HEK293 (cell line): Measurements from ENCODE around the gene PDE1C.

ENCODE experiments used
- CTCF ChIA-PET: fragments of 350-600 bp; formaldehyde crosslinking; extraction: SDS; loops from one replicate; lab custom pipeline; 2021; ENCODE audit warnings: antibody characterized with exemption; lab: Yijun Ruan, JAX
- POLR2A ChIA-PET: fragments of 300-600 bp; formaldehyde crosslinking; extraction: SDS; loops from one replicate; lab custom pipeline; 2020; ENCODE audit warnings: antibody characterized with exemption, inconsistent platforms; lab: Yijun Ruan, JAX
- H3K27ac ChIP-seq: fragments of 200-500 bp; sonication (Bioruptor generic); 2 replicates; pipeline ENCODE4 v1.5.1; 2014; ENCODE audit warnings: low read depth, low read length, control low read depth, inconsistent platforms; ENCODE audit errors: extremely low read depth
- H3K36me3 ChIP-seq, 2 experiments: fragments of 200-500 bp in 1 of 2; sonication (Bioruptor generic) in 1 of 2; 1 replicate in 1 of 2; 2 replicates in 1 of 2; pipeline ENCODE4 v1.5.1; 2014 to 2017; ENCODE audit warnings: inconsistent platforms in 2 of 2, low read length in 2 of 2; ENCODE audit not compliant: control insufficient read depth in 2 of 2, insufficient read depth in 1 of 2
- H3K4me1 ChIP-seq: fragments of 200-500 bp; sonication (Bioruptor generic); 2 replicates; pipeline ENCODE4 v1.5.1; 2014; ENCODE audit warnings: mild to moderate bottlenecking, low read length, inconsistent platforms; ENCODE audit not compliant: control insufficient read depth, insufficient read depth
- H3K4me3 ChIP-seq: 2 replicates; pipeline ENCODE4 v1.5.1; 2011; ENCODE audit warnings: low read depth, mild to moderate bottlenecking, control low read depth, low read length, moderate library complexity
- H3K9me3 ChIP-seq: fragments of 200-500 bp; sonication (Bioruptor generic); 2 replicates; pipeline ENCODE4 v1.5.1; 2014; ENCODE audit warnings: low read depth, low read length, inconsistent platforms; ENCODE audit not compliant: control insufficient read depth, insufficient read depth
- KLF10 ChIP-seq: fragments of 450-650 bp; IDR thresholded peaks from 2 replicates; pipeline ENCODE4 v1.5.1; 2018; ENCODE audit warnings: missing biosample characterization, mild to moderate bottlenecking, missing genetic modification characterization
- REST ChIP-seq: fragments of 450-650 bp; formaldehyde crosslinking; IDR thresholded peaks from 2 replicates; pipeline ENCODE4 v1.5.1; 2016; ENCODE audit warnings: missing biosample characterization, missing genetic modification characterization
- SETDB1 ChIP-seq: IDR thresholded peaks from one replicate; pipeline ENCODE4 v1.6.1; 2017; ENCODE audit warnings: mild to moderate bottlenecking, low read length, moderate library complexity, mixed read lengths; ENCODE audit not compliant: insufficient read length
- SP7 ChIP-seq: fragments of 450-650 bp; formaldehyde crosslinking; IDR thresholded peaks from 2 replicates; pipeline ENCODE4 v1.5.1; 2016; ENCODE audit warnings: missing biosample characterization, missing genetic modification characterization
- ZBTB11 ChIP-seq: fragments of 450-650 bp; formaldehyde crosslinking; conservative IDR thresholded peaks from 2 replicates; pipeline ENCODE4 v1.5.1; 2016; ENCODE audit warnings: low read depth, missing biosample characterization, missing genetic modification characterization
- ZNF155 ChIP-seq: fragments of 450-650 bp; formaldehyde crosslinking; IDR thresholded peaks from 2 replicates; pipeline ENCODE4 v1.5.1; 2016; ENCODE audit warnings: missing biosample characterization, missing genetic modification characterization
- ZNF157 ChIP-seq: fragments of 450-650 bp; formaldehyde crosslinking; IDR thresholded peaks from 2 replicates; pipeline ENCODE4 v1.5.1; 2016; ENCODE audit warnings: missing biosample characterization, missing genetic modification characterization
- ZNF184 ChIP-seq: fragments of 450-650 bp; IDR thresholded peaks from 2 replicates; pipeline ENCODE4 v1.5.1; 2018; ENCODE audit warnings: missing biosample characterization, mild to moderate bottlenecking, missing genetic modification characterization
- ZNF221 ChIP-seq: fragments of 450-650 bp; formaldehyde crosslinking; IDR thresholded peaks from 2 replicates; pipeline ENCODE4 v1.5.1; 2017; ENCODE audit warnings: missing biosample characterization, missing genetic modification characterization, borderline replicate concordance
- ZNF274 ChIP-seq, 2 experiments: fragments of 200-500 bp in 1 of 2; fragments of 450-650 bp in 1 of 2; sonication (Bioruptor generic) in 1 of 2; formaldehyde crosslinking in 1 of 2; IDR thresholded peaks; 2 replicates each; pipeline versions ENCODE4 v1.5.1 to v1.6.1; 2014 to 2016; ENCODE audit warnings: borderline replicate concordance in 1 of 2, inconsistent platforms in 1 of 2, low read length in 1 of 2, missing biosample characterization in 1 of 2, missing genetic modification characterization in 1 of 2
- ZNF394 ChIP-seq: fragments of 450-650 bp; formaldehyde crosslinking; IDR thresholded peaks from 2 replicates; pipeline ENCODE4 v1.5.1; 2016; ENCODE audit warnings: missing biosample characterization, missing genetic modification characterization, mild to moderate bottlenecking, moderate library complexity, borderline replicate concordance
- ZNF416 ChIP-seq: fragments of 450-650 bp; formaldehyde crosslinking; IDR thresholded peaks from 2 replicates; pipeline ENCODE4 v1.5.1; 2016; ENCODE audit warnings: missing biosample characterization, missing genetic modification characterization
- ZNF426 ChIP-seq: fragments of 450-650 bp; formaldehyde crosslinking; IDR thresholded peaks from 2 replicates; pipeline ENCODE4 v1.5.1; 2017; ENCODE audit warnings: missing biosample characterization, missing genetic modification characterization, mild to moderate bottlenecking, inconsistent platforms, moderate library complexity
- ZNF514 ChIP-seq: fragments of 450-650 bp; formaldehyde crosslinking; IDR thresholded peaks from 2 replicates; pipeline ENCODE4 v1.5.1; 2016; ENCODE audit warnings: missing biosample characterization, missing genetic modification characterization
- ZNF600 ChIP-seq: fragments of 450-650 bp; formaldehyde crosslinking; IDR thresholded peaks from 2 replicates; pipeline ENCODE4 v1.5.1; 2016; ENCODE audit warnings: missing biosample characterization, missing genetic modification characterization
- ZNF639 ChIP-seq: fragments of 450-650 bp; formaldehyde crosslinking; IDR thresholded peaks from 2 replicates; pipeline ENCODE4 v1.5.1; 2016; ENCODE audit warnings: missing biosample characterization, missing genetic modification characterization
- ZNF692 ChIP-seq: fragments of 450-650 bp; formaldehyde crosslinking; IDR thresholded peaks from 2 replicates; pipeline ENCODE4 v1.5.1; 2016; ENCODE audit warnings: missing biosample characterization, missing genetic modification characterization
- ZNF76 ChIP-seq: fragments of 450-650 bp; formaldehyde crosslinking; IDR thresholded peaks from 2 replicates; pipeline ENCODE4; 2016; ENCODE audit warnings: low read depth, missing biosample characterization, missing genetic modification characterization, borderline replicate concordance
- TF ChIP-seq, protein P1 (sequence below): fragments of 450-650 bp; formaldehyde crosslinking; IDR thresholded peaks from 2 replicates; pipeline ENCODE4 v1.5.1; 2017; ENCODE audit warnings: missing biosample characterization, missing genetic modification characterization

Gene PDE1C

DNA sequence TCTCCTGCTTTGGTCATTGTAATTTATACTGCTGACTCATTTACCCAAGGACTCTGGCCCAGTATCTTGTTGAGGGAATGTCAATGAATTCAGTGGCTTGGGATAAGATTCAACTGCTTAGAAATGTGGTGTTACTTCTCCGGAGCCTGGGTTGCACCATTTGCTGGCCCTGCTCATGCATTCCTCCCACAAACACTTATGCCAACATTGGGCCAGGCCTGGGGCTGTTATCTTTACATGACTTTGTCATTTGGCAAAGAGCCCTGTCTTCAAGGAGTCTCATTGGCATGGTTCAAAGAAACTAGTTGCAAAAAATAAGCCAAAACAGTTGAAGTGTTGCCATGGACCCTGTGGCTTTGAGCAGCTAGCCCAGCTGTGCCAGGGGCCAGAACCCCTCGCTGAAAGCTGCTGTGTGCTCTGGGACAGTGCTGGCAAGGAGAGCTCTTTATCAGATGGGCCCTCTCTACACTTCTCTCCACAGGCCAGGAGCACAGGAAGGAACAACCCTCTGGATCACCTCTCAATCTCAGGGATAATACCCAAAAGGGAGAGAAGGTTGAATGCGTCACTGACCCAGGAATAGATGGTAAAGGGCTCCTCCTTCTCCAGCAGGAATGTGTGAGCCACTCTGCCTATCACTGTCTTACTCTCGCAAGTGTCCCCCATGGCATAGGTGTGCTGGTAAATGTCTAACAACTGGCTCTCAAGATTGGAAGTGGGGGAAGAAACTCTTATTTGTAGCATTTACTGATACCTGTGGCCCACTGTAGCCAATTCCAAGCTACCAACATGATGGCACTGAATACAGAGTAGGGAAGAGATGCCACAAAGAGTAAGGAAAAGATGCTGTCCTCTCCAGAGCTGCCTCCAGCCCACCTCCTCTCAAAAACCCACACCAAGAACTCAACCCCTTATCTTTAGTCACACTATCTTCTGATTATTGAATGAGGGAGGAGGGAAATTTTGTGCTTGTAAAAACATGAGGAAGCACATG, 23.5 kb upstream of the PDE1C start:
- Histone ChIP-seq H3K27ac (no peak overlapping the region), H3K4me1 (no peaks in the 10 kb centered on the region), H3K36me3 (no peaks in the 10 kb centered on the region)
- CTCF ChIA-PET, result interaction anchor here (0.6 kb wide), 1 partner anchor 67 kb away, joined by 3 read pairs; no protein-coding TSS in a partner anchor
- TF ChIP-seq SETDB1 (no peak), ZBTB11 (tag by site-specific recombination) (no peak), ZNF157 (no peak)
- TF ChIP-seq, all 188 proteins: peak for 0
- Histone ChIP-seq H3K9me3 (no peaks in the 10 kb centered on the region), H3K4me3 (no peak overlapping the region)
- POLR2A ChIA-PET, result no interaction called here

GRCh38 chr7:32092346-32092745, 22.1 kb upstream of the PDE1C start:
- POLR2A ChIA-PET, result no interaction called here
- H3K4me3 ChIP-seq, result no peak overlapping the region
- no peak overlapping the region for H3K27ac ChIP-seq
- H3K36me3 ChIP-seq, result no peaks in the 10 kb centered on the region
- no peaks in the 10 kb centered on the region for H3K4me1 ChIP-seq
- TF ChIP-seq ZNF600 (tag by site-specific recombination), result no peak
- no peak for TF ChIP-seq ZNF416 (tag by site-specific recombination)
- TF ChIP-seq ZNF76 (tag by site-specific recombination), result no peak
- TF ChIP-seq, protein P1, sequence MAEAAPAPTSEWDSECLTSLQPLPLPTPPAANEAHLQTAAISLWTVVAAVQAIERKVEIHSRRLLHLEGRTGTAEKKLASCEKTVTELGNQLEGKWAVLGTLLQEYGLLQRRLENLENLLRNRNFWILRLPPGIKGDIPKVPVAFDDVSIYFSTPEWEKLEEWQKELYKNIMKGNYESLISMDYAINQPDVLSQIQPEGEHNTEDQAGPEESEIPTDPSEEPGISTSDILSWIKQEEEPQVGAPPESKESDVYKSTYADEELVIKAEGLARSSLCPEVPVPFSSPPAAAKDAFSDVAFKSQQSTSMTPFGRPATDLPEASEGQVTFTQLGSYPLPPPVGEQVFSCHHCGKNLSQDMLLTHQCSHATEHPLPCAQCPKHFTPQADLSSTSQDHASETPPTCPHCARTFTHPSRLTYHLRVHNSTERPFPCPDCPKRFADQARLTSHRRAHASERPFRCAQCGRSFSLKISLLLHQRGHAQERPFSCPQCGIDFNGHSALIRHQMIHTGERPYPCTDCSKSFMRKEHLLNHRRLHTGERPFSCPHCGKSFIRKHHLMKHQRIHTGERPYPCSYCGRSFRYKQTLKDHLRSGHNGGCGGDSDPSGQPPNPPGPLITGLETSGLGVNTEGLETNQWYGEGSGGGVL (tag by site-specific recombination), result no peak
- TF ChIP-seq ZNF514 (tag by site-specific recombination), result no peak
- TF ChIP-seq REST (tag by site-specific recombination), result no peak
- TF ChIP-seq ZNF639, result no peak
- no peak for TF ChIP-seq ZNF426 (tag by site-specific recombination)
- TF ChIP-seq ZNF221 (tag by site-specific recombination), result no peak
- no peak for TF ChIP-seq ZNF692 (tag by site-specific recombination)
- no peak for TF ChIP-seq ZNF274 (IDR thresholded peaks at IDR 0.05; ENCODE audit: low read length)
- no peak for TF ChIP-seq ZNF274 (tag by site-specific recombination; IDR thresholded peaks at IDR 0.05; ENCODE audit: borderline replicate concordance)
- no peak for TF ChIP-seq KLF10 (tag by site-specific recombination)
- TF ChIP-seq SP7 (tag by site-specific recombination), result no peak
- TF ChIP-seq ZNF184, result no peak
- TF ChIP-seq ZNF394 (tag by site-specific recombination), result no peak
- TF ChIP-seq ZNF155 (tag by site-specific recombination), result no peak
- TF ChIP-seq, all 188 proteins: peak for 0
- no peaks in the 10 kb centered on the region for H3K9me3 ChIP-seq
- CTCF ChIA-PET, result no interaction called here
